GM12891 (cell line): ENCODE data around the gene EPB41.

ENCODE experiments used
- POLR2A ChIP-seq: IDR thresholded peaks from 2 replicates; pipeline ENCODE4 v1.6.1; 2011; ENCODE audit warnings: low read depth, low read length, control low read depth
- POLR2AphosphoS5 ChIP-seq: IDR thresholded peaks from 2 replicates; pipeline ENCODE4 v1.6.1; 2011; ENCODE audit warnings: low read depth, low read length, control low read depth
- POU2F2 ChIP-seq: IDR thresholded peaks from 2 replicates; pipeline ENCODE4 v1.6.1; 2011; ENCODE audit warnings: low read depth, mild to moderate bottlenecking, control low read depth, low read length, moderate library complexity
- SPI1 ChIP-seq: IDR thresholded peaks from 2 replicates; pipeline ENCODE4 v1.6.1; 2011; ENCODE audit warnings: low read depth, low read length, control low read depth
- TAF1 ChIP-seq: IDR thresholded peaks from 2 replicates; pipeline ENCODE4 v1.6.1; 2011; ENCODE audit warnings: low read depth, low read length, control low read depth

GRCh38 chr1:29096231-29096886 is 182.0 kb downstream of the EPB41 start:
- TF ChIP-seq TAF1 = no peak
- no peak for TF ChIP-seq POLR2A
- no peak for TF ChIP-seq POLR2AphosphoS5
- no peak for TF ChIP-seq SPI1
- no peak for TF ChIP-seq POU2F2
